Stimulated activated naive CD8-positive, alpha-beta T cell treated with anti-CD3 and anti-CD28 coated beads, Interleukin-15, amount 100 ng/mL, for 72 hours (primary cell): ENCODE data around the gene CELF4.

Experiments
- ATAC-seq: fragments of 150-1000 bp; cut with Tn5 transposase; 2 replicates; pipeline ENCODE4 v1.10.0; 2021; ENCODE audit warnings: mild to moderate bottlenecking, moderate library complexity
- DNase-seq, 2 donors: peaks; one replicate each; pipeline ENCODE4 v3.0.0; 2021 to 2022
- H3K27ac Mint-ChIP-seq, 2 donors: one replicate each; pipeline ENCODE4 v1.8.0; 2022; ENCODE audit warnings: mild to moderate bottlenecking in 2 of 2, mixed read lengths in 2 of 2, moderate library complexity in 2 of 2
- H3K27me3 Mint-ChIP-seq: one replicate; pipeline ENCODE4 v1.8.0; 2022; ENCODE audit warnings: mixed read lengths
- H3K4me1 Mint-ChIP-seq: one replicate; pipeline ENCODE4 v1.8.0; 2022; ENCODE audit warnings: mild to moderate bottlenecking, mixed read lengths
- H3K4me3 Mint-ChIP-seq, 2 donors: one replicate each; pipeline ENCODE4 v1.8.0; 2022; ENCODE audit warnings: mild to moderate bottlenecking in 2 of 2, mixed read lengths in 2 of 2, moderate library complexity in 1 of 2
- H3K9me3 Mint-ChIP-seq, 2 donors: one replicate each; pipeline ENCODE4 v1.8.0; 2022; ENCODE audit warnings: mixed read lengths in 2 of 2

CELF4 gene

GRCh38 chr18:37484983-37485834 is 80.4 kb downstream of the CELF4 start:
- Mint-ChIP-seq H3K4me3 (peak overlapping the region in 1 of 2 donors; percentile 49), H3K27me3 (peaks cover 83% of the 10 kb centered on the region), H3K4me1 (peaks cover 8% of the 10 kb centered on the region), H3K27ac (no peak overlapping the region), H3K9me3 (no peaks in the 10 kb centered on the region)
- ATAC-seq = peak; percentile 62
- peak in 1 of 2 donors; percentile 15 for DNase-seq

GRCh38 chr18:37483984-37484819 is 81.4 kb downstream of the CELF4 start:
- Mint-ChIP-seq H3K4me1 (peaks cover 8% of the 10 kb centered on the region), H3K27ac (no peak overlapping the region), H3K27me3 (peaks cover 82% of the 10 kb centered on the region), H3K9me3 (no peaks in the 10 kb centered on the region), H3K4me3 (no peak overlapping the region)
- DNase-seq (no peak), ATAC-seq (no peak)

- DNase-seq (no peak), ATAC-seq (no peak)
- Mint-ChIP-seq H3K27ac (no peak overlapping the region), H3K9me3 (no peaks in the 10 kb centered on the region), H3K4me1 (peaks cover 8% of the 10 kb centered on the region), H3K4me3 (no peak overlapping the region), H3K27me3 (peaks cover 77% of the 10 kb centered on the region)
Measured at GRCh38 chr18:37483221-37483971, 82.2 kb downstream of the CELF4 start.

GRCh38 chr18:37482433-37482832 is 83.2 kb downstream of the CELF4 start:
- H3K9me3 Mint-ChIP-seq = no peaks in the 10 kb centered on the region
- H3K27ac Mint-ChIP-seq = no peak overlapping the region
- DNase-seq (no peak), ATAC-seq (no peak)
- H3K4me3 Mint-ChIP-seq = no peak overlapping the region
- peaks cover 72% of the 10 kb centered on the region for H3K27me3 Mint-ChIP-seq
- H3K4me1 Mint-ChIP-seq = peaks cover 8% of the 10 kb centered on the region

GRCh38 chr18:37482002-37482401 is 83.6 kb downstream of the CELF4 start:
- no peak overlapping the region for H3K27ac Mint-ChIP-seq
- H3K9me3 Mint-ChIP-seq = no peaks in the 10 kb centered on the region
- peaks cover 8% of the 10 kb centered on the region for H3K4me1 Mint-ChIP-seq
- no peak for ATAC-seq
- no peak overlapping the region for H3K4me3 Mint-ChIP-seq
- DNase-seq = no peak
- H3K27me3 Mint-ChIP-seq = peaks cover 71% of the 10 kb centered on the region

- Mint-ChIP-seq H3K27me3 (peaks cover 71% of the 10 kb centered on the region), H3K4me1 (peaks cover 8% of the 10 kb centered on the region), H3K27ac (no peak overlapping the region), H3K4me3 (no peak overlapping the region), H3K9me3 (no peaks in the 10 kb centered on the region)
- ATAC-seq = no peak
- no peak for DNase-seq
Measured at GRCh38 chr18:37481491-37481890, 84.1 kb downstream of the CELF4 start.

- no peak for ATAC-seq
- DNase-seq = no peak
- Mint-ChIP-seq H3K9me3 (no peaks in the 10 kb centered on the region), H3K4me3 (no peak overlapping the region), H3K27ac (no peak overlapping the region), H3K27me3 (peaks cover 69% of the 10 kb centered on the region), H3K4me1 (peaks cover 6% of the 10 kb centered on the region)
Measured at GRCh38 chr18:37481072-37481471, 84.5 kb downstream of the CELF4 start.

- Mint-ChIP-seq H3K9me3 (no peaks in the 10 kb centered on the region), H3K27ac (no peak overlapping the region), H3K4me3 (no peak overlapping the region), H3K4me1 (no peaks in the 10 kb centered on the region), H3K27me3 (peaks cover 31% of the 10 kb centered on the region)
- ATAC-seq (no peak), DNase-seq (no peak)
Measured at GRCh38 chr18:37476611-37477295, 88.8 kb downstream of the CELF4 start.

GRCh38 chr18:37476182-37476581 is 89.4 kb downstream of the CELF4 start:
- peak; percentile 10 to 23 for DNase-seq
- Mint-ChIP-seq H3K9me3 (no peaks in the 10 kb centered on the region), H3K4me3 (no peak overlapping the region), H3K4me1 (no peaks in the 10 kb centered on the region), H3K27me3 (peaks cover 32% of the 10 kb centered on the region), H3K27ac (no peak overlapping the region)
- no peak for ATAC-seq

GRCh38 chr18:37473195-37473840 is 92.3 kb downstream of the CELF4 start:
- no peaks in the 10 kb centered on the region for H3K9me3 Mint-ChIP-seq
- DNase-seq = no peak
- H3K4me3 Mint-ChIP-seq = no peak overlapping the region
- H3K27ac Mint-ChIP-seq = no peak overlapping the region
- H3K27me3 Mint-ChIP-seq = peaks cover 21% of the 10 kb centered on the region
- no peak for ATAC-seq
- H3K4me1 Mint-ChIP-seq = no peaks in the 10 kb centered on the region

GRCh38 chr18:37471637-37472036 is 94.0 kb downstream of the CELF4 start:
- Mint-ChIP-seq H3K27me3 (peaks cover 18% of the 10 kb centered on the region), H3K4me1 (no peaks in the 10 kb centered on the region), H3K27ac (no peak overlapping the region), H3K9me3 (no peaks in the 10 kb centered on the region), H3K4me3 (no peak overlapping the region)
- ATAC-seq (no peak), DNase-seq (no peak)

- ATAC-seq (no peak), DNase-seq (no peak)
- no peak overlapping the region for H3K27ac Mint-ChIP-seq
- H3K4me1 Mint-ChIP-seq = no peaks in the 10 kb centered on the region
- H3K27me3 Mint-ChIP-seq = peaks cover 21% of the 10 kb centered on the region
- H3K9me3 Mint-ChIP-seq = no peaks in the 10 kb centered on the region
- no peak overlapping the region for H3K4me3 Mint-ChIP-seq
Measured at GRCh38 chr18:37470986-37471385, 94.6 kb downstream of the CELF4 start.

- ATAC-seq (no peak), DNase-seq (no peak)
- Mint-ChIP-seq H3K27ac (no peak overlapping the region), H3K9me3 (no peaks in the 10 kb centered on the region), H3K4me3 (no peak overlapping the region), H3K4me1 (no peaks in the 10 kb centered on the region), H3K27me3 (peaks cover 30% of the 10 kb centered on the region)
Measured at GRCh38 chr18:37467002-37467662, 98.5 kb downstream of the CELF4 start.

GRCh38 chr18:37465958-37466357 is 99.6 kb downstream of the CELF4 start:
- H3K4me3 Mint-ChIP-seq = no peak overlapping the region
- H3K27ac Mint-ChIP-seq = no peak overlapping the region
- H3K4me1 Mint-ChIP-seq = no peaks in the 10 kb centered on the region
- no peaks in the 10 kb centered on the region for H3K9me3 Mint-ChIP-seq
- ATAC-seq (no peak), DNase-seq (no peak)
- H3K27me3 Mint-ChIP-seq = peaks cover 23% of the 10 kb centered on the region
